ENCODE data around the gene TBX18. TPM values are rescaled to one million over a fixed set of nuclear protein-coding genes. Genes with fewer than 3 reads are reported as not detected.

The TBX18 gene
- polyA plus RNA-seq, 2 donors = 0.57 to 0.89 TPM

- Histone ChIP-seq H3K27me3 (ENCODE audit: control insufficient read depth in 1 of 2, insufficient read depth in 2 of 2, low read length in 2 of 2) (peaks cover 9 to 29% of the 10 kb centered on the region in 2 donors), H3K4me3 (ENCODE audit: low read depth in 1 of 2, low read length in 2 of 2) (peak overlapping the region; percentile 5 to 55), H3K36me3 (ENCODE audit: control insufficient read depth in 2 of 2, insufficient read depth in 2 of 2, low read length in 1 of 2) (no peaks in the 10 kb centered on the region), H3K27ac (ENCODE audit: low read depth in 2 of 2, low read length in 1 of 2) (no peak overlapping the region), H3K9me3 (ENCODE audit: control insufficient read depth in 2 of 2, insufficient read depth in 1 of 2, low read depth in 1 of 2, low read length in 1 of 2) (peaks cover 3 to 22% of the 10 kb centered on the region in 2 donors), H3K4me1 (ENCODE audit: control insufficient read depth in 2 of 2, insufficient read depth in 2 of 2, low read length in 1 of 2) (peaks cover 6% of the 10 kb centered on the region in 2 donors)
- 6% methylated on average over 75 to 79 of the region's 79 CpGs for WGBS, 2 donors
Measured at GRCh38 chr6:84774157-84774984, 10.0 kb upstream of the TBX18 start.

- Histone ChIP-seq H3K27me3 (ENCODE audit: control insufficient read depth in 1 of 2, insufficient read depth in 2 of 2, low read length in 2 of 2) (peaks cover 9 to 33% of the 10 kb centered on the region in 2 donors), H3K4me3 (ENCODE audit: low read depth in 1 of 2, low read length in 2 of 2) (peak overlapping the region in 1 of 2 donors; percentile 55), H3K36me3 (ENCODE audit: control insufficient read depth in 2 of 2, insufficient read depth in 2 of 2, low read length in 1 of 2) (no peaks in the 10 kb centered on the region), H3K9me3 (ENCODE audit: control insufficient read depth in 2 of 2, insufficient read depth in 1 of 2, low read depth in 1 of 2, low read length in 1 of 2) (peaks cover 3 to 25% of the 10 kb centered on the region in 2 donors), H3K27ac (ENCODE audit: low read depth in 2 of 2, low read length in 1 of 2) (no peak overlapping the region), H3K4me1 (ENCODE audit: control insufficient read depth in 2 of 2, insufficient read depth in 2 of 2, low read length in 1 of 2) (peaks cover 6% of the 10 kb centered on the region in 2 donors)
- 3 to 7% methylated on average over 69 of the region's 69 CpGs for WGBS, 2 donors
Measured at GRCh38 chr6:84773431-84774156, 9.2 kb upstream of the TBX18 start.

- H3K4me3 ChIP-seq (ENCODE audit: low read depth in 1 of 2, low read length in 2 of 2) = peak overlapping the region in 1 of 2 donors; percentile 55
- H3K27ac ChIP-seq (ENCODE audit: low read depth in 2 of 2, low read length in 1 of 2) = no peak overlapping the region
- peaks cover 9 to 33% of the 10 kb centered on the region in 2 donors for H3K27me3 ChIP-seq (ENCODE audit: control insufficient read depth in 1 of 2, insufficient read depth in 2 of 2, low read length in 2 of 2)
- peaks cover 3 to 25% of the 10 kb centered on the region in 2 donors for H3K9me3 ChIP-seq (ENCODE audit: control insufficient read depth in 2 of 2, insufficient read depth in 1 of 2, low read depth in 1 of 2, low read length in 1 of 2)
- no peaks in the 10 kb centered on the region for H3K36me3 ChIP-seq (ENCODE audit: control insufficient read depth in 2 of 2, insufficient read depth in 2 of 2, low read length in 1 of 2)
- peaks cover 6% of the 10 kb centered on the region in 2 donors for H3K4me1 ChIP-seq (ENCODE audit: control insufficient read depth in 2 of 2, insufficient read depth in 2 of 2, low read length in 1 of 2)
- WGBS, 2 donors = 5 to 10% methylated on average over 14 of the region's 14 CpGs
Measured at GRCh38 chr6:84773133-84773430, 8.7 kb upstream of the TBX18 start.

GRCh38 chr6:84772428-84773132 lies 8.2 kb upstream of the TBX18 start:
- Histone ChIP-seq H3K27ac (ENCODE audit: low read depth in 2 of 2, low read length in 1 of 2) (no peak overlapping the region), H3K36me3 (ENCODE audit: control insufficient read depth in 2 of 2, insufficient read depth in 2 of 2, low read length in 1 of 2) (no peaks in the 10 kb centered on the region), H3K4me1 (ENCODE audit: control insufficient read depth in 2 of 2, insufficient read depth in 2 of 2, low read length in 1 of 2) (peaks cover 6% of the 10 kb centered on the region in 2 donors), H3K9me3 (ENCODE audit: control insufficient read depth in 2 of 2, insufficient read depth in 1 of 2, low read depth in 1 of 2, low read length in 1 of 2) (peaks cover 4 to 25% of the 10 kb centered on the region in 2 donors), H3K4me3 (ENCODE audit: low read depth in 1 of 2, low read length in 2 of 2) (no peak overlapping the region), H3K27me3 (ENCODE audit: control insufficient read depth in 1 of 2, insufficient read depth in 2 of 2, low read length in 2 of 2) (peaks cover 9 to 33% of the 10 kb centered on the region in 2 donors)
- WGBS, 2 donors = 19 to 20% methylated on average over 35 of the region's 35 CpGs

GRCh38 chr6:84771756-84772356 lies 7.5 kb upstream of the TBX18 start:
- peaks cover 6% of the 10 kb centered on the region in 2 donors for H3K4me1 ChIP-seq (ENCODE audit: control insufficient read depth in 2 of 2, insufficient read depth in 2 of 2, low read length in 1 of 2)
- 18% methylated on average over 16 of the region's 16 CpGs for WGBS, 2 donors
- peaks cover 11 to 31% of the 10 kb centered on the region in 2 donors for H3K9me3 ChIP-seq (ENCODE audit: control insufficient read depth in 2 of 2, insufficient read depth in 1 of 2, low read depth in 1 of 2, low read length in 1 of 2)
- peaks cover 11 to 38% of the 10 kb centered on the region in 2 donors for H3K27me3 ChIP-seq (ENCODE audit: control insufficient read depth in 1 of 2, insufficient read depth in 2 of 2, low read length in 2 of 2)
- H3K36me3 ChIP-seq (ENCODE audit: control insufficient read depth in 2 of 2, insufficient read depth in 2 of 2, low read length in 1 of 2) = no peaks in the 10 kb centered on the region
- H3K27ac ChIP-seq (ENCODE audit: low read depth in 2 of 2, low read length in 1 of 2) = no peak overlapping the region
- H3K4me3 ChIP-seq (ENCODE audit: low read depth in 1 of 2, low read length in 2 of 2) = no peak overlapping the region

- Histone ChIP-seq H3K36me3 (ENCODE audit: control insufficient read depth in 2 of 2, insufficient read depth in 2 of 2, low read length in 1 of 2) (no peaks in the 10 kb centered on the region), H3K27ac (ENCODE audit: low read depth in 2 of 2, low read length in 1 of 2) (no peak overlapping the region), H3K4me1 (ENCODE audit: control insufficient read depth in 2 of 2, insufficient read depth in 2 of 2, low read length in 1 of 2) (peaks cover 6% of the 10 kb centered on the region in 2 donors), H3K9me3 (ENCODE audit: control insufficient read depth in 2 of 2, insufficient read depth in 1 of 2, low read depth in 1 of 2, low read length in 1 of 2) (peaks cover 11 to 37% of the 10 kb centered on the region in 2 donors), H3K27me3 (ENCODE audit: control insufficient read depth in 1 of 2, insufficient read depth in 2 of 2, low read length in 2 of 2) (peaks cover 6 to 45% of the 10 kb centered on the region in 2 donors), H3K4me3 (ENCODE audit: low read depth in 1 of 2, low read length in 2 of 2) (no peak overlapping the region)
- WGBS, 2 donors = 21 to 22% methylated on average over 6 of the region's 6 CpGs
Measured at GRCh38 chr6:84771125-84771755, 6.8 kb upstream of the TBX18 start.

- Histone ChIP-seq H3K36me3 (ENCODE audit: control insufficient read depth in 2 of 2, insufficient read depth in 2 of 2, low read length in 1 of 2) (no peaks in the 10 kb centered on the region), H3K27me3 (ENCODE audit: control insufficient read depth in 1 of 2, insufficient read depth in 2 of 2, low read length in 2 of 2) (peaks cover 6 to 47% of the 10 kb centered on the region in 2 donors)
- WGBS, 2 donors = 26% methylated on average over 5 of the region's 5 CpGs
Measured at GRCh38 chr6:84770521-84770920, 6.1 kb upstream of the TBX18 start.

GRCh38 chr6:84769306-84769705 lies 4.9 kb upstream of the TBX18 start:
- 5 to 19% methylated on average over 5 of the region's 5 CpGs for WGBS, 2 donors
- H3K27ac ChIP-seq (ENCODE audit: low read depth in 2 of 2, low read length in 1 of 2) = no peak overlapping the region
- peaks cover 1 to 6% of the 10 kb centered on the region in 2 donors for H3K4me1 ChIP-seq (ENCODE audit: control insufficient read depth in 2 of 2, insufficient read depth in 2 of 2, low read length in 1 of 2)
- H3K27me3 ChIP-seq (ENCODE audit: control insufficient read depth in 1 of 2, insufficient read depth in 2 of 2, low read length in 2 of 2) = peaks cover 6 to 46% of the 10 kb centered on the region in 2 donors
- H3K36me3 ChIP-seq (ENCODE audit: control insufficient read depth in 2 of 2, insufficient read depth in 2 of 2, low read length in 1 of 2) = no peaks in the 10 kb centered on the region
- H3K9me3 ChIP-seq (ENCODE audit: control insufficient read depth in 2 of 2, insufficient read depth in 1 of 2, low read depth in 1 of 2, low read length in 1 of 2) = peaks cover 10 to 40% of the 10 kb centered on the region in 2 donors
- no peak overlapping the region for H3K4me3 ChIP-seq (ENCODE audit: low read depth in 1 of 2, low read length in 2 of 2)

More at GRCh38 chr6:84770521-84770920, 6.1 kb upstream of the TBX18 start:
- no peak overlapping the region for H3K27ac ChIP-seq (ENCODE audit: low read depth in 2 of 2, low read length in 1 of 2)
- H3K4me3 ChIP-seq (ENCODE audit: low read depth in 1 of 2, low read length in 2 of 2) = no peak overlapping the region
- H3K9me3 ChIP-seq (ENCODE audit: control insufficient read depth in 2 of 2, insufficient read depth in 1 of 2, low read depth in 1 of 2, low read length in 1 of 2) = peaks cover 11 to 42% of the 10 kb centered on the region in 2 donors
- peaks cover 6% of the 10 kb centered on the region in 2 donors for H3K4me1 ChIP-seq (ENCODE audit: control insufficient read depth in 2 of 2, insufficient read depth in 2 of 2, low read length in 1 of 2)

Data from esophagus (tissue), 2 donors.